Measurements from ENCODE around the gene GRK4. TPM values are rescaled to one million over a fixed set of nuclear protein-coding genes. Genes with fewer than 3 reads are reported as not detected.

The GRK4 gene
- total and polyA plus RNA-seq, 2 of the 8 experiments (the other 6 are each of a cell fraction or from before 2014, with no cell fraction given), result 0.77 to 1.8 TPM

DNA sequence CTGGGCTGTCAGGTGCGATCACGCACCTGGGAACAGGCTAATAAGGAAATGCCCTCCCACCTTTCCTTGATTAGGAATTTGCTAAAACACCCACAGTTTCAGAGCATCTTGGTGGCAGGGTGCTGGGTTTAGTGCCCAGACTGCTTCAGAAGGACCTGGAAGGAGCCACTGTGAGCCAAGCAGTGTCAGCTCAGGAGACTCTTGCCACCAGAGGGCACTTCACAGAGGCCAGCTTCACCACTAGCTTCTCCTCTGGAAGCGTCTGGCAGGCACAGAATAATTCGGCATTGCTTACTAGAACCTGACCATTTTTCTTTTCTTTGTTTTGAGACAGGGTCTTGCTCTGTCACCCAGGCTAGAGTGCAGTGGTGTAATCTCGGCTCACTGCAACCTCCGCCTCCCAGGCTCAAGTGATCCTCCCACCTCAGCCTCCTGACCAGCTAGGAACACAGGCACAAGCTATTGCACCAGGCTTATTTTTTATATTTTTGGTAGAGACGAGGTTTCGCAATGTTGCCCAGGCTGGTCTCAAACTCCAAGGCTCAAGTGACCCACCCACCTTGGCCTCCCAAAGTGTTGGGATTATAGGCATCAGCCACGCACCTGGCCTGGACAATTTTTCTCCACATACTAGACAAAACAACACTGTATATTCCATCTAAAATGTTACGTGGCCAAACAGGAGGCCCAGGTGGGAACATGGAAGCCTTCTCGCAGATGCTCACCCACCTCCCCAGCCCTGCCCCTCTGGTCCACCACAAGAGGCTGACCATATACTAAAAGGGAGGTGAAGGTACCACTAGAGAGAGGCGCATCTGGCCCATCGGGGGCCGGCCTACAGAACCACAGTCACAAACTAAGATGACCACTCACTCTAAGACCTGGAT is 14.2 kb upstream of the GRK4 start:
- Histone ChIP-seq H4K5ac (ENCODE audit: insufficient read length, low read depth, low read length) (no peak overlapping the region), H4K20me1 (replicated peaks in 1 of 2; ENCODE audit: control insufficient read depth in 1 of 2, insufficient read depth in 2 of 2, low read length in 2 of 2) (peaks cover 3 to 16% of the 10 kb centered on the region in 2 experiments), H3K4me1 (replicated peaks in 1 of 4; ENCODE audit: control insufficient read depth in 3 of 4, insufficient read depth in 4 of 4, low read length in 3 of 4) (no peaks in the 10 kb centered on the region), H3K79me1 (ENCODE audit: low read depth, low read length) (no peaks in the 10 kb centered on the region), H2BK120ac (replicated peaks; ENCODE audit: low read depth, low read length) (no peak overlapping the region), H3K36me3 (ENCODE audit: control insufficient read depth in 2 of 4, insufficient read depth in 4 of 4, low read length in 3 of 4) (peaks cover 58 to 86% (median 76%) of the 10 kb centered on the region in 4 experiments), H3K27me3 (replicated peaks in 1 of 4; ENCODE audit: control insufficient read depth in 3 of 4, extremely low read depth in 1 of 4, insufficient read depth in 3 of 4, low read length in 3 of 4) (no peaks in the 10 kb centered on the region), H3K4me3 (ENCODE audit: extremely low read depth in 1 of 4, insufficient read depth in 2 of 4, low read depth in 3 of 4, low read length in 4 of 4) (no peak overlapping the region), H2BK15ac (ENCODE audit: low read length) (no peak overlapping the region), H3K4me2 (ENCODE audit: insufficient read depth in 1 of 2, low read depth in 2 of 2, low read length in 2 of 2) (no peak overlapping the region), H3K18ac (ENCODE audit: extremely low read depth, low read length) (no peak overlapping the region), H3K4ac (replicated peaks; ENCODE audit: insufficient read length, low read depth, low read length) (no peak overlapping the region), H3K56ac (replicated peaks; ENCODE audit: insufficient read length, low read depth, low read length) (no peak overlapping the region), H3K27ac (ENCODE audit: low read depth, low read length) (no peak overlapping the region), H3K23ac (ENCODE audit: insufficient read length) (no peak overlapping the region), H2AK5ac (ENCODE audit: low read depth, low read length) (no peak overlapping the region), H3K9me3 (ENCODE audit: insufficient read depth in 2 of 2, low read depth in 1 of 2, low read length in 1 of 2) (no peaks in the 10 kb centered on the region), H4K8ac (ENCODE audit: extremely low read depth, insufficient read depth, low read length) (no peak overlapping the region), H3K79me2 (ENCODE audit: control insufficient read depth in 1 of 2, insufficient read depth in 2 of 2, low read length in 2 of 2) (no peaks in the 10 kb centered on the region), H2AFZ (ENCODE audit: low read length) (no peak overlapping the region), H2BK5ac (ENCODE audit: low read depth, low read length) (no peak overlapping the region), H3K23me2 (ENCODE audit: low read depth, low read length) (no peaks in the 10 kb centered on the region), H4K91ac (replicated peaks; ENCODE audit: insufficient read length, low read length) (no peak overlapping the region), H2BK20ac (ENCODE audit: low read length) (no peak overlapping the region), H3K9ac (replicated peaks in 1 of 4; ENCODE audit: extremely low read depth in 1 of 4, low read depth in 3 of 4, low read length in 3 of 4) (no peak overlapping the region), H2BK12ac (ENCODE audit: low read depth, low read length) (no peak overlapping the region), H3K14ac (ENCODE audit: insufficient read length) (no peak overlapping the region)
- WGBS, 2 experiments (ENCODE audit: extremely low coverage in 1 of 2, insufficient coverage in 1 of 2, insufficient read length in 1 of 2, insufficient replicate concordance in 2 of 2, low coverage in 1 of 2, low lambda C conversion rate in 2 of 2, missing lambda C conversion rate in 1 of 2), result 93% methylated on average over 14 of the region's 14 CpGs; no CpG with 5 or more reads in 1 of the 2 experiments
- POLR2A ChIA-PET (ENCODE audit: partially characterized antibody), result interaction anchor here (0.7 to 2.2 kb wide), 5 partner anchors 10 to 91 kb away, joined by 3 to 11 read pairs (median 7); no protein-coding TSS in a partner anchor
- peak in 1 of 2 experiments; percentile 9; a peak in 1 of 4 replicates for TF ChIP-seq RAD21 (IDR thresholded peaks at IDR 0.05 in 1 of 2, conservative IDR thresholded peaks at IDR 0.05 in 1 of 2; ENCODE audit: low read depth in 2 of 2, low read length in 2 of 2)
- TF ChIP-seq, protein P1, sequence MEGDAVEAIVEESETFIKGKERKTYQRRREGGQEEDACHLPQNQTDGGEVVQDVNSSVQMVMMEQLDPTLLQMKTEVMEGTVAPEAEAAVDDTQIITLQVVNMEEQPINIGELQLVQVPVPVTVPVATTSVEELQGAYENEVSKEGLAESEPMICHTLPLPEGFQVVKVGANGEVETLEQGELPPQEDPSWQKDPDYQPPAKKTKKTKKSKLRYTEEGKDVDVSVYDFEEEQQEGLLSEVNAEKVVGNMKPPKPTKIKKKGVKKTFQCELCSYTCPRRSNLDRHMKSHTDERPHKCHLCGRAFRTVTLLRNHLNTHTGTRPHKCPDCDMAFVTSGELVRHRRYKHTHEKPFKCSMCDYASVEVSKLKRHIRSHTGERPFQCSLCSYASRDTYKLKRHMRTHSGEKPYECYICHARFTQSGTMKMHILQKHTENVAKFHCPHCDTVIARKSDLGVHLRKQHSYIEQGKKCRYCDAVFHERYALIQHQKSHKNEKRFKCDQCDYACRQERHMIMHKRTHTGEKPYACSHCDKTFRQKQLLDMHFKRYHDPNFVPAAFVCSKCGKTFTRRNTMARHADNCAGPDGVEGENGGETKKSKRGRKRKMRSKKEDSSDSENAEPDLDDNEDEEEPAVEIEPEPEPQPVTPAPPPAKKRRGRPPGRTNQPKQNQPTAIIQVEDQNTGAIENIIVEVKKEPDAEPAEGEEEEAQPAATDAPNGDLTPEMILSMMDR (IDR thresholded peaks at IDR 0.05; ENCODE audit: control extremely low read depth in 1 of 3, insufficient read depth in 1 of 3, low read depth in 1 of 3, low read length in 3 of 3), result peak in 2 of 3 experiments; percentile 45 to 59; a peak in 3 of 4 replicates
- TF ChIP-seq SIX5 (IDR thresholded peaks at IDR 0.05; ENCODE audit: low read depth, low read length), result no peak
- FAIRE-seq (no peak), DNase-seq (ENCODE audit: low read depth in 1 of 2, low spot score in 2 of 2) (no peak)
- CTCF ChIA-PET (ENCODE audit: partially characterized antibody), result interaction anchor here (0.6 to 1.9 kb wide), 17 partner anchors 10 to 374 kb away, joined by 3 to 9 read pairs (median 3); partner anchors contain the start of genes GRK4 and NOP14
